HCT116 (cell line): ENCODE results near the gene OR8D2. TPM values are rescaled to one million over a fixed set of nuclear protein-coding genes. Genes with fewer than 3 reads are reported as not detected.

Experiments
- ATAC-seq: fragments of 200-7000 bp; cut with Tn5 transposase; 2 replicates; pipeline ENCODE4 v1.9.1; 2020; ENCODE audit warnings: mild to moderate bottlenecking, moderate library complexity
- BruUV-seq: library from RNA; stranded (reverse); fragments of 400-500 nt; replicated peaks from 2 replicates; lab custom pipeline; 2021; lab: Mats Ljungman, UMichigan
- CTCF ChIA-PET: fragments of 300-600 bp; sonication (Branson Sonifier 250); formaldehyde crosslinking; loops from one replicate; lab custom pipeline; 2021; ENCODE audit warnings: antibody characterized with exemption; lab: Charles Lee
- POLR2A ChIA-PET: fragments of 300-600, 350-600 bp; sonication (Branson Sonifier 250); formaldehyde crosslinking; loops from one replicate; lab custom pipeline; 2021; ENCODE audit warnings: antibody characterized with exemption; lab: Charles Lee
- RAD21 ChIA-PET, 2 experiments: fragments of 300-600 bp; sonication (Branson Sonifier 250); formaldehyde crosslinking; loops; one replicate each; lab custom pipeline; 2023; ENCODE audit warnings: low total read pairs in 2 of 2; ENCODE audit not compliant: uncharacterized antibody in 2 of 2, unreplicated experiment in 2 of 2, low non-redundant PET in 1 of 2; lab: Charles Lee
- DNase-seq: peaks from one replicate; pipeline ENCODE4 v3.0.0-alpha.2; 2010; ENCODE audit warnings: low read depth, low spot score
- H2AFZ ChIP-seq: fragments of 200-600 bp; shearing (Covaris generic), sonication (generic); 2 replicates; pipeline ENCODE4 v1.6.1; 2017; ENCODE audit warnings: low read depth, mixed run types, mixed read lengths, antibody characterized with exemption, low read length; ENCODE audit not compliant: poor library complexity, severe bottlenecking
- H3K27ac ChIP-seq: 2 replicates; pipeline ENCODE4 v1.5.1; 2012; ENCODE audit warnings: low read depth, low read length
- H3K27me3 ChIP-seq: fragments of 200-600 bp; sonication (generic); 2 replicates; pipeline ENCODE4 v1.6.1; 2016; ENCODE audit warnings: mixed run types, low read length, mixed read lengths; ENCODE audit not compliant: insufficient read depth
- H3K36me3 ChIP-seq, 2 experiments: fragments of 200-500 bp in 1 of 2; fragments of 200-600 bp in 1 of 2; sonication (Bioruptor generic) in 1 of 2; sonication (generic) in 1 of 2; 2 replicates each; pipeline versions ENCODE4 v1.5.1 to v1.6.1; 2014 to 2016; ENCODE audit warnings: low read length in 2 of 2, inconsistent platforms in 1 of 2, mixed read lengths in 1 of 2, mixed run types in 1 of 2; ENCODE audit not compliant: insufficient read depth in 2 of 2, control insufficient read depth in 1 of 2
- H3K4me1 ChIP-seq, 2 experiments: fragments of 200-600 bp in 1 of 2; sonication (generic) in 1 of 2; 2 replicates each; pipeline versions ENCODE4 v1.5.1 to v1.6.1; 2012 to 2017; ENCODE audit warnings: low read length in 2 of 2, inconsistent platforms in 1 of 2, mild to moderate bottlenecking in 1 of 2, mixed read lengths in 1 of 2, mixed run types in 1 of 2, moderate library complexity in 1 of 2; ENCODE audit not compliant: insufficient read depth in 2 of 2, control insufficient read depth in 1 of 2
- H3K4me2 ChIP-seq: fragments of 200-600 bp; sonication (generic); 2 replicates; pipeline ENCODE4 v1.6.1; 2017; ENCODE audit warnings: mixed run types, low read length, mixed read lengths
- H3K4me3 ChIP-seq, 2 experiments: fragments of 200-600 bp in 1 of 2; sonication (generic) in 1 of 2; replicated peaks in 1 of 2; 2 replicates each; pipeline ENCODE4 v1.5.1; 2011 to 2016; ENCODE audit warnings: low read length in 2 of 2, control low read depth in 1 of 2, low read depth in 1 of 2, mild to moderate bottlenecking in 1 of 2, mixed read lengths in 1 of 2, mixed run types in 1 of 2
- H3K79me2 ChIP-seq: fragments of 200-600 bp; sonication (generic); 2 replicates; pipeline ENCODE4 v1.6.1; 2017; ENCODE audit warnings: mild to moderate bottlenecking, mixed run types, low read length, moderate library complexity, mixed read lengths; ENCODE audit not compliant: insufficient read depth
- H3K9ac ChIP-seq: fragments of 200-600 bp; sonication (generic); 2 replicates; pipeline ENCODE4 v1.6.1; 2016; ENCODE audit warnings: low read length, mixed read lengths
- H3K9me2 ChIP-seq: fragments of 200-600 bp; sonication (generic), shearing (Covaris generic); 2 replicates; pipeline ENCODE4 v1.6.1; 2017; ENCODE audit warnings: mixed run types, mild to moderate bottlenecking, moderate library complexity; ENCODE audit not compliant: insufficient read depth
- H3K9me3 ChIP-seq, 2 experiments: fragments of 200-500 bp in 1 of 2; fragments of 200-600 bp in 1 of 2; sonication (Bioruptor generic) in 1 of 2; sonication (generic) in 1 of 2; 2 replicates each; pipeline ENCODE4 v1.6.1; 2014 to 2017; ENCODE audit warnings: low read length in 2 of 2, mixed read lengths in 2 of 2, inconsistent platforms in 1 of 2, low read depth in 1 of 2, mild to moderate bottlenecking in 1 of 2, mixed run types in 1 of 2, moderate library complexity in 1 of 2; ENCODE audit not compliant: control insufficient read depth in 1 of 2, insufficient read depth in 1 of 2
- H4K20me1 ChIP-seq: fragments of 200-600 bp; sonication (generic), shearing (Covaris generic); 2 replicates; pipeline ENCODE4 v1.6.1; 2017; ENCODE audit warnings: mixed run types, mild to moderate bottlenecking, moderate library complexity; ENCODE audit not compliant: insufficient read depth
- CEBPB ChIP-seq: IDR thresholded peaks from 2 replicates; pipeline ENCODE4 v1.6.1; 2012; ENCODE audit warnings: low read depth
- ELF1 ChIP-seq: IDR thresholded peaks from 2 replicates; pipeline ENCODE4 v1.6.1; 2012; ENCODE audit warnings: low read depth, borderline replicate concordance
- JUND ChIP-seq: IDR thresholded peaks from 2 replicates; pipeline ENCODE4 v1.6.1; 2012
- MAX ChIP-seq: IDR thresholded peaks from 2 replicates; pipeline ENCODE4 v1.6.1; 2012
- POLR2A ChIP-seq: IDR thresholded peaks from 2 replicates; pipeline ENCODE4 v1.7.0; 2011; ENCODE audit warnings: borderline replicate concordance; ENCODE audit not compliant: insufficient read depth, insufficient read length; ENCODE audit errors: extremely low read depth
- POLR2AphosphoS5 ChIP-seq: IDR thresholded peaks from 2 replicates; pipeline ENCODE4 v1.6.1; 2011; ENCODE audit warnings: mild to moderate bottlenecking, low read depth, low read length, moderate library complexity
- RAD21 ChIP-seq: IDR thresholded peaks from 2 replicates; pipeline ENCODE4 v1.6.1; 2012; ENCODE audit warnings: low read depth, mild to moderate bottlenecking
- REST ChIP-seq: IDR thresholded peaks from 2 replicates; pipeline ENCODE4 v1.6.1; 2012; ENCODE audit warnings: low read depth
- SRF ChIP-seq: IDR thresholded peaks from 2 replicates; pipeline ENCODE4 v1.6.1; 2012; ENCODE audit warnings: low read depth
- ZBTB33 ChIP-seq: IDR thresholded peaks from 2 replicates; pipeline ENCODE4 v1.6.1; 2011; ENCODE audit warnings: mild to moderate bottlenecking, low read length, moderate library complexity; ENCODE audit not compliant: insufficient replicate concordance; ENCODE audit errors: extremely low read depth
- ZNF274 ChIP-seq: fragments of 200-500 bp; sonication (Bioruptor generic); IDR thresholded peaks from 2 replicates; pipeline ENCODE4 v1.6.1; 2014; ENCODE audit warnings: mild to moderate bottlenecking, low read depth, low read length, inconsistent platforms
- intact Hi-C: fragments of 100-400 bp; cut with micrococcal nuclease; formaldehyde crosslinking; loops from 2 replicates; pipeline ENCODE4 v1.10.0; 2022
- total RNA-seq: library from RNA; stranded (reverse); gene quantifications from one replicate; pipeline ENCODE4 v1.2.1, GENCODE V29; 2021; ENCODE audit not compliant: unreplicated experiment

The OR8D2 gene
- total RNA-seq, 1 experiment from 2014 or later = not detected

GRCh38 chr11:124302347-124303125 is 17.5 kb downstream of the OR8D2 start:
- RAD21 ChIA-PET = no interaction called here
- intact Hi-C loops = no loop called here
- no peak for ATAC-seq

More at GRCh38 chr11:124302347-124303125, 17.5 kb downstream of the OR8D2 start:
- H3K27me3 ChIP-seq = peaks cover 13% of the 10 kb centered on the region; the same call in 1 of the 2 replicates
- no peak for DNase-seq
- H3K27ac ChIP-seq = no peak overlapping the region
- no peak overlapping the region for H3K9ac ChIP-seq
- no peaks in the 10 kb centered on the region for H3K36me3 ChIP-seq
- no peaks in the 10 kb centered on the region for H3K79me2 ChIP-seq
- CTCF ChIA-PET = no interaction called here
- POLR2A ChIA-PET = no interaction called here
- no peak for TF ChIP-seq POLR2A
- no peak for TF ChIP-seq REST
- TF ChIP-seq ELF1 = no peak
- no peak for TF ChIP-seq SRF
- TF ChIP-seq ZNF274 = no peak
- TF ChIP-seq CEBPB = no peak
- no peak for TF ChIP-seq ZBTB33
- no peak for TF ChIP-seq MAX
- TF ChIP-seq RAD21 = no peak
- TF ChIP-seq POLR2AphosphoS5 = no peak
- TF ChIP-seq JUND = no peak
- no peaks in the 10 kb centered on the region for H3K9me3 ChIP-seq
- no peak overlapping the region for H2AFZ ChIP-seq
- no peaks in the 10 kb centered on the region for H4K20me1 ChIP-seq
- no peak overlapping the region for H3K4me3 ChIP-seq
- H3K9me2 ChIP-seq = no peaks in the 10 kb centered on the region
- H3K4me2 ChIP-seq = no peak overlapping the region
- no peaks in the 10 kb centered on the region for H3K4me1 ChIP-seq
- BruUV-seq = no TSS peak
